ENCODE data around the gene MACROD2. TPM values are rescaled to one million over a fixed set of nuclear protein-coding genes. Genes with fewer than 3 reads are reported as not detected.

MACROD2 gene
- total RNA-seq, 1 experiment from 2014 or later = 1.6 TPM

- no peaks in the 10 kb centered on the region for H4K20me1 ChIP-seq (ENCODE audit: control insufficient read depth, insufficient read depth, insufficient read length)
- no peak overlapping the region for H3K9ac ChIP-seq (ENCODE audit: extremely low read depth, insufficient read length, low read length)
- Mint-ChIP-seq H3K36me3 (ENCODE audit: insufficient read depth in 1 of 3, low read depth in 3 of 3) (no peaks in the 10 kb centered on the region), H3K4me3 (no peak overlapping the region), H3K27me3 (ENCODE audit: low read depth) (no peaks in the 10 kb centered on the region), H3K27ac (no peak overlapping the region), H3K4me1 (peaks cover 4 to 5% of the 10 kb centered on the region in 2 experiments), H3K9me3 (no peaks in the 10 kb centered on the region)
- H2BK20ac ChIP-seq (ENCODE audit: low read depth, low read length, poor library complexity, severe bottlenecking) = no peak overlapping the region
- H3K79me2 ChIP-seq (ENCODE audit: insufficient read depth, low read length) = no peaks in the 10 kb centered on the region
- no peak overlapping the region for H2AFZ ChIP-seq (ENCODE audit: low read length)
- H3K9me3 ChIP-seq (ENCODE audit: control insufficient read depth, low read depth, low read length) = no peaks in the 10 kb centered on the region
- H3K56ac ChIP-seq (ENCODE audit: insufficient read length, low read depth, low read length) = no peak overlapping the region
- no peak overlapping the region for H3K4me2 ChIP-seq (ENCODE audit: insufficient read depth, insufficient read length, low read length)
- H2BK120ac ChIP-seq (ENCODE audit: low read depth, low read length, poor library complexity, severe bottlenecking) = no peak overlapping the region
- no peaks in the 10 kb centered on the region for H3K27me3 ChIP-seq (ENCODE audit: insufficient read depth, low read length)
- H3K14ac ChIP-seq (ENCODE audit: insufficient read depth, low read length) = no peak overlapping the region
- no peak overlapping the region for H4K5ac ChIP-seq (ENCODE audit: insufficient read length, low read depth, low read length)
- H3K23ac ChIP-seq (ENCODE audit: insufficient read length, low read depth, low read length) = no peak overlapping the region
- no peak overlapping the region for H4K8ac ChIP-seq (replicated peaks; ENCODE audit: insufficient read length, low read depth, low read length)
- no peak overlapping the region for H4K91ac ChIP-seq (ENCODE audit: insufficient read length, low read depth, low read length)
- no peak overlapping the region for H3K18ac ChIP-seq (ENCODE audit: insufficient read length, low read depth, low read length)
- H3K23me2 ChIP-seq (ENCODE audit: insufficient read length, low read depth, low read length, poor library complexity, severe bottlenecking) = no peaks in the 10 kb centered on the region
- no peak overlapping the region for H2BK5ac ChIP-seq (ENCODE audit: insufficient read length, low read length)
- no peak overlapping the region for H3K4ac ChIP-seq (ENCODE audit: low read depth, low read length)
- DNase-seq = no peak
- no peak overlapping the region for H3K27ac ChIP-seq (ENCODE audit: insufficient read length, low read depth, low read length)
- no peaks in the 10 kb centered on the region for H3K79me1 ChIP-seq (ENCODE audit: insufficient read depth, low read depth, low read length, poor library complexity, severe bottlenecking)
- H2AK5ac ChIP-seq (ENCODE audit: insufficient read length, low read length) = no peak overlapping the region
- H2BK12ac ChIP-seq (ENCODE audit: insufficient read length, low read depth, low read length) = no peak overlapping the region
- no peak overlapping the region for H2BK15ac ChIP-seq (ENCODE audit: low read depth, low read length)
- H3T11ph ChIP-seq (ENCODE audit: low read length) = no peak overlapping the region
- WGBS (ENCODE audit: extremely low coverage, insufficient read length, low lambda C conversion rate) = no CpG with 5 or more reads among the region's 1 CpG
- no peak for TF ChIP-seq CTCF (conservative IDR thresholded peaks at IDR 0.05)
- H3K4me1 ChIP-seq (ENCODE audit: insufficient read depth, low read length) = no peaks in the 10 kb centered on the region
Measured at GRCh38 chr20:14148042-14148441, 152.7 kb downstream of the MACROD2 start.

Measured in H9 (cell line).